Osteocyte (in vitro differentiated cells): Measurements from ENCODE around the gene CABLES2. TPM values are rescaled to one million over a fixed set of nuclear protein-coding genes. Genes with fewer than 3 reads are reported as not detected.

Experiments used
- DNase-seq: peaks from one replicate; pipeline ENCODE4 v3.0.0; 2021; ENCODE audit warnings: mixed read lengths; ENCODE audit not compliant: unreplicated experiment; ENCODE audit errors: extremely low spot score
- H3K27ac Mint-ChIP-seq: one replicate; pipeline ENCODE4 v1.8.0; 2021; ENCODE audit warnings: mild to moderate bottlenecking, mixed read lengths; ENCODE audit not compliant: unreplicated experiment
- H3K27me3 Mint-ChIP-seq: one replicate; pipeline ENCODE4 v1.8.0; 2021; ENCODE audit warnings: mixed read lengths; ENCODE audit not compliant: unreplicated experiment
- H3K36me3 Mint-ChIP-seq: one replicate; pipeline ENCODE4 v1.8.0; 2021; ENCODE audit warnings: mixed read lengths; ENCODE audit not compliant: unreplicated experiment
- H3K4me1 Mint-ChIP-seq: one replicate; pipeline ENCODE4 v1.8.0; 2021; ENCODE audit warnings: mixed read lengths; ENCODE audit not compliant: unreplicated experiment
- H3K4me3 Mint-ChIP-seq: one replicate; pipeline ENCODE4 v1.8.0; 2021; ENCODE audit warnings: mild to moderate bottlenecking, moderate library complexity, mixed read lengths; ENCODE audit not compliant: unreplicated experiment
- H3K9me3 Mint-ChIP-seq: one replicate; pipeline ENCODE4 v1.8.0; 2021; ENCODE audit warnings: mixed read lengths; ENCODE audit not compliant: unreplicated experiment
- total RNA-seq: library from RNA; stranded (reverse); gene quantifications from 2 replicates; pipeline ENCODE4 v1.2.1, GENCODE V29; 2021
- TF ChIP-seq, protein P1 (sequence below): fragments of 200-600 bp; sonication (generic); IDR thresholded peaks from 2 replicates; pipeline ENCODE4 v1.5.0; 2021; ENCODE audit warnings: antibody characterized with exemption, mild to moderate bottlenecking, moderate library complexity

Gene CABLES2
- total RNA-seq, 1 donor from 2014 or later: 8.8 TPM

DNA sequence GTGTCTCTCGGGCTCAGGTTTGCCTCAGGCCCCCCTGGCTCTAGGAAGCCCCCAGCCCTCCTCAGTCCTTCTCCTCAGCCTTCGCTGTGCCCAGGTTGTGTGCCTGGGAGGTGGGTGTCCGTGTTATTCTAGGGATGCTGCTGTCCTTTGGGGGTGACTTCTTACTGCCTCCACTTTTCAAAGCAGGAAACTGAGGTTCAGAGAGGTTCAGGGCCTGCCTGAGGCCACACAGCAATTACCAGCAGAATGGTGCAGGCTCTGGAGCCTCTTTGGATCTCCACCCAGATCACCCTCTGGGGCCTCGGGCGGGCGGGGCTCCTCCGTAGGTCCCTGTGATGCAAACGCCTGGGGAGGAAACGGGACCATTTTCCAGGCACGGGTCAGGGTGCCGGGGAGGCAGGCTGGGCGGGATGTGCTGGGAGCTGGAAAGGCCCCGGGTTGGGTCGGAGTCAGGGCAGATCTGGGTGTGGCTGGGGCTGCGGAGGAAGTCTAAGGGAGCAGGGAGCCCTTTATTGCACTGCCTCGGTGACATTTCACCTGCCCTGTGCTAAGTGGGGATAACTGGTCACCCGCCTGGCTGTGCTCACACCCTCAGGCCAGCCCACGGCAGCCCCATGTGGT is 45.5 kb upstream of the CABLES2 start:
- H3K27me3 Mint-ChIP-seq: peaks cover 5% of the 10 kb centered on the region
- TF ChIP-seq, protein P1, sequence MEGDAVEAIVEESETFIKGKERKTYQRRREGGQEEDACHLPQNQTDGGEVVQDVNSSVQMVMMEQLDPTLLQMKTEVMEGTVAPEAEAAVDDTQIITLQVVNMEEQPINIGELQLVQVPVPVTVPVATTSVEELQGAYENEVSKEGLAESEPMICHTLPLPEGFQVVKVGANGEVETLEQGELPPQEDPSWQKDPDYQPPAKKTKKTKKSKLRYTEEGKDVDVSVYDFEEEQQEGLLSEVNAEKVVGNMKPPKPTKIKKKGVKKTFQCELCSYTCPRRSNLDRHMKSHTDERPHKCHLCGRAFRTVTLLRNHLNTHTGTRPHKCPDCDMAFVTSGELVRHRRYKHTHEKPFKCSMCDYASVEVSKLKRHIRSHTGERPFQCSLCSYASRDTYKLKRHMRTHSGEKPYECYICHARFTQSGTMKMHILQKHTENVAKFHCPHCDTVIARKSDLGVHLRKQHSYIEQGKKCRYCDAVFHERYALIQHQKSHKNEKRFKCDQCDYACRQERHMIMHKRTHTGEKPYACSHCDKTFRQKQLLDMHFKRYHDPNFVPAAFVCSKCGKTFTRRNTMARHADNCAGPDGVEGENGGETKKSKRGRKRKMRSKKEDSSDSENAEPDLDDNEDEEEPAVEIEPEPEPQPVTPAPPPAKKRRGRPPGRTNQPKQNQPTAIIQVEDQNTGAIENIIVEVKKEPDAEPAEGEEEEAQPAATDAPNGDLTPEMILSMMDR: no peak
- H3K4me1 Mint-ChIP-seq: no peaks in the 10 kb centered on the region
- H3K27ac Mint-ChIP-seq: no peak overlapping the region
- no peak for DNase-seq
- H3K9me3 Mint-ChIP-seq: no peaks in the 10 kb centered on the region
- H3K36me3 Mint-ChIP-seq: no peaks in the 10 kb centered on the region
- H3K4me3 Mint-ChIP-seq: no peak overlapping the region

- Mint-ChIP-seq H3K4me3 (no peak overlapping the region), H3K27me3 (peaks cover 5% of the 10 kb centered on the region), H3K4me1 (no peaks in the 10 kb centered on the region), H3K36me3 (no peaks in the 10 kb centered on the region), H3K27ac (no peak overlapping the region), H3K9me3 (no peaks in the 10 kb centered on the region)
- no peak for DNase-seq
- TF ChIP-seq, protein P1: no peak
These were observed 44.9 kb upstream of the CABLES2 start for GRCh38 chr20:62451970-62452369.

DNA sequence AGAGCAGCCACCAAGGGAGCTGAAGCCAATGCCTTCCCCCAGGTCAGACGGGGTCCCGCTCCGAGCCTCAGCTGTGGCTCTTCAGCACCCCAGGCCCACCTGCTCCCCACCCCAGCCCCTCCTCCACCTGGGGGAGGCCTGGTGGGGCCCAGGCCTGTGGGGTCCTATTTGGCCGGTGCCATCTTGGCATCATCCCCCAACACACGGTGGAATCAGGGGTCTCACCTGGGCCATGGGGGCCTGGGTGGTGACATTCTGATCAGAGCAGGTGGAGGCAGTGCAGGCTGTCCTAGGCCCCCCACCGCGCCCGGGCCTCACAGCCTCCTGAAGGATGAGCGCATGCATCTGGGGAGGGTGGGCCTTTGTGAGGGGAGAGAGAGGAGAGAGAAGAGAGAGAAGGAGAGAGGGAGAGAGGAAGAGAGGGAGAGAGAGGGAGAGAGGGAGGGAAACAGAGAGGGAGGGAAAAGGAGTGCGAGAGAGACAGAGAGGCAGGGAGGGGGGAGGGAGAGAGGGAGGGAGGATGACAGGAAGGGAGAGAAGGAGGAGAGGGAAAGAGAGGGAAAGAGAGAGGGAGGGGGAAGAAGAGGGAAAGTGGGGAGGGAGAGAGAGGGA is 44.2 kb upstream of the CABLES2 start:
- TF ChIP-seq, protein P1: no peak
- Mint-ChIP-seq H3K9me3 (no peaks in the 10 kb centered on the region), H3K36me3 (no peaks in the 10 kb centered on the region), H3K4me3 (no peak overlapping the region), H3K27me3 (peaks cover 5% of the 10 kb centered on the region), H3K27ac (no peak overlapping the region), H3K4me1 (no peaks in the 10 kb centered on the region)
- DNase-seq: no peak

GRCh38 chr20:62449951-62450691 is 43.0 kb upstream of the CABLES2 start:
- Mint-ChIP-seq H3K4me3 (no peak overlapping the region), H3K9me3 (no peaks in the 10 kb centered on the region), H3K27me3 (peaks cover 5% of the 10 kb centered on the region), H3K4me1 (no peaks in the 10 kb centered on the region), H3K27ac (no peak overlapping the region), H3K36me3 (no peaks in the 10 kb centered on the region)
- TF ChIP-seq, protein P1: no peak
- DNase-seq: no peak

DNA sequence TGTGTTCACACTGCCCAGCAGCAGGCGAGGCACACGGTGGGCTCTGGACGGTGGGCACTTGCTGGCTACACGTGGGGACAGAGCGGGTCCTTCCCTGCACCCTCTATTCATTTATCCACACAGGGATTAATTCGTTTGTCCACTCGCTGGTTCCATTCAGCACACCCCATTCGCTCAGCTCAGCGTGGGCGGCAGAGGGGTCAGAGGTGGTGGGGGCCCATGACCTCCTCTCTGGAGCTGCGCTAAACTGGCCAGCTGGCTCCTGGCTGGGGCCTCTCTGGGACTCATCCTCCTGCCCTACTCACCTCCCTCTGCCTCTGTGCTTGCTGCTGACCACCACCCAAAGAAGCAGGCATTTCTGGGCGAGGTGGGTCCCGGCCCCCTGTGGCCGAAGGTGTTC is 41.7 kb upstream of the CABLES2 start:
- Mint-ChIP-seq H3K4me1 (no peaks in the 10 kb centered on the region), H3K27ac (no peak overlapping the region), H3K9me3 (no peaks in the 10 kb centered on the region), H3K27me3 (peaks cover 5% of the 10 kb centered on the region), H3K36me3 (no peaks in the 10 kb centered on the region), H3K4me3 (no peak overlapping the region)
- no peak for DNase-seq
- TF ChIP-seq, protein P1: no peak
